GM18511 (cell line): ENCODE results near the gene ADGRB2.

ENCODE experiments used
- ATAC-seq: cut with Tn5 transposase; IDR thresholded peaks from one replicate; pipeline ENCODE4 v1.9.1; 2021; ENCODE audit warnings: mild to moderate bottlenecking, moderate library complexity; ENCODE audit not compliant: unreplicated experiment

ADGRB2 gene

GRCh38 chr1:31795096-31795675 lies 31.0 kb upstream of the ADGRB2 start:
- no peak for ATAC-seq

GRCh38 chr1:31793586-31794285 lies 29.6 kb upstream of the ADGRB2 start:
- ATAC-seq, result no peak

- no peak for ATAC-seq
These were observed 28.9 kb upstream of the ADGRB2 start for GRCh38 chr1:31793086-31793485.

- no peak for ATAC-seq
These were observed 28.4 kb upstream of the ADGRB2 start for GRCh38 chr1:31792541-31792940.

- ATAC-seq, result no peak
These were observed 28.0 kb upstream of the ADGRB2 start for GRCh38 chr1:31792116-31792515.

GRCh38 chr1:31791131-31791858 lies 27.2 kb upstream of the ADGRB2 start:
- ATAC-seq, result no peak

GRCh38 chr1:31790641-31791091 lies 26.5 kb upstream of the ADGRB2 start:
- ATAC-seq, result no peak

GRCh38 chr1:31790140-31790539 lies 26.0 kb upstream of the ADGRB2 start:
- ATAC-seq, result no peak

GRCh38 chr1:31789259-31790065 lies 25.3 kb upstream of the ADGRB2 start:
- peak; percentile 59 for ATAC-seq

- peak; percentile 47 for ATAC-seq
These were observed 24.7 kb upstream of the ADGRB2 start for GRCh38 chr1:31788825-31789256.

GRCh38 chr1:31788138-31788824 lies 24.1 kb upstream of the ADGRB2 start:
- ATAC-seq, result peak; percentile 76

- ATAC-seq, result no peak
These were observed 23.6 kb upstream of the ADGRB2 start for GRCh38 chr1:31787786-31788137.

GRCh38 chr1:31787261-31787660 lies 23.1 kb upstream of the ADGRB2 start:
- ATAC-seq, result no peak

- no peak for ATAC-seq
These were observed 22.4 kb upstream of the ADGRB2 start for GRCh38 chr1:31786366-31787060.

- no peak for ATAC-seq
These were observed 21.8 kb upstream of the ADGRB2 start for GRCh38 chr1:31785947-31786290.

- ATAC-seq, result no peak
These were observed 21.1 kb upstream of the ADGRB2 start for GRCh38 chr1:31785020-31785946.

- no peak for ATAC-seq
These were observed 20.3 kb upstream of the ADGRB2 start for GRCh38 chr1:31784356-31785019.

GRCh38 chr1:31783846-31784245 lies 19.7 kb upstream of the ADGRB2 start:
- no peak for ATAC-seq
